HG03378 (cell line): ENCODE results near the gene PDE4DIP.
"Not testable (repeated sequence)": the region's sequence is repeated elsewhere in the genome, so short reads cannot be mapped to it uniquely, and the experiment has no call there.

Experiments used
- ATAC-seq: cut with Tn5 transposase; IDR thresholded peaks from one replicate; pipeline ENCODE4 v1.9.1; 2021; ENCODE audit warnings: mild to moderate bottlenecking, moderate library complexity; ENCODE audit not compliant: unreplicated experiment

The PDE4DIP gene

DNA sequence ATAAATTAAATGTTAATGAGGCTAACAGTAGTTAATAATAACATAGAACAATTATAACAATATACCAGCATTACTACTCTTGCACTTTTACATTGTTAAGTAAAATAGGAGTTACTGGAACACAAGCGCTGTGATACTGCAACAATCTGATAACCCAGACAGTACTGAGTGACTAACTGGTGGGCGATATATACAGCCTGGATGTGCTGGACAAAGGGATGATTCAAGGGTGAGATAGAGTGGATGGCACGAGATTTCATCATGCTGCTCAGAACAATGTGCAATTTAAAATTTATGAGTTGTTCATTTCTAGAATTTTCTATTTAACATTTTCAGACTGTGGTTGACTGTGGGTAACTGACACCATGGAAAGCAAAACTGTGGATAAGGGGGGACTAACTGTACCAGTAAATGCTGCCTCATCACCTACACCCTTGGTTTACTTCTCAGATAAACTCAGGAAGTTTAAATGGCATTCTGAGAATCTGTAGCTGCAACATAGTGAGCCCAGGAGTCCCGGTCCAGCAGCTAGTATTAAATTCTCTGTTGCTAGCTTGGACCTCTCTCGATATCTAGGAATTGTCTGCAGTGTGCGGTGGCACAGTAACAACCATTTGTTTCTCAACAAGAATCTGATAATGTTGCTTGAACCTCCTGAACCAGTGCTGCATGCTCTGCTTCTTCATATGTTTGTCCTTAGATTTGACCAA lies 24.9 kb downstream of the PDE4DIP start:
- ATAC-seq, result not testable (repeated sequence)

DNA sequence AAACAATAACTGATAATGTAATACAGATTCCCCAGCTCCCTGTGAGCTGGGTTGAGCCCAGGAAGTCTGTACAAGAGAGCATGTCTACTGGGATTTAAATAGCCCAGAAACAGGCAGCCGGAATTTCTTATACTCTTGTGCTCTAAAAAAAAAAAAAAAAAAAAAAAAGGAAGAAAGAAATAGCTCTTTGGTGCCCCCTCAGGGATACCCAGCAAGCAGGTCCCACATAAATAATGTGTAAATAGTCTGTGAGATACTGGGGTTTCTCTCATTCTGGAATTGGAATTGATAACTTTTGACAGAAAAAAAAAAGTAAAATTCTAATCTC lies 25.4 kb downstream of the PDE4DIP start:
- ATAC-seq, result not testable (repeated sequence)

DNA sequence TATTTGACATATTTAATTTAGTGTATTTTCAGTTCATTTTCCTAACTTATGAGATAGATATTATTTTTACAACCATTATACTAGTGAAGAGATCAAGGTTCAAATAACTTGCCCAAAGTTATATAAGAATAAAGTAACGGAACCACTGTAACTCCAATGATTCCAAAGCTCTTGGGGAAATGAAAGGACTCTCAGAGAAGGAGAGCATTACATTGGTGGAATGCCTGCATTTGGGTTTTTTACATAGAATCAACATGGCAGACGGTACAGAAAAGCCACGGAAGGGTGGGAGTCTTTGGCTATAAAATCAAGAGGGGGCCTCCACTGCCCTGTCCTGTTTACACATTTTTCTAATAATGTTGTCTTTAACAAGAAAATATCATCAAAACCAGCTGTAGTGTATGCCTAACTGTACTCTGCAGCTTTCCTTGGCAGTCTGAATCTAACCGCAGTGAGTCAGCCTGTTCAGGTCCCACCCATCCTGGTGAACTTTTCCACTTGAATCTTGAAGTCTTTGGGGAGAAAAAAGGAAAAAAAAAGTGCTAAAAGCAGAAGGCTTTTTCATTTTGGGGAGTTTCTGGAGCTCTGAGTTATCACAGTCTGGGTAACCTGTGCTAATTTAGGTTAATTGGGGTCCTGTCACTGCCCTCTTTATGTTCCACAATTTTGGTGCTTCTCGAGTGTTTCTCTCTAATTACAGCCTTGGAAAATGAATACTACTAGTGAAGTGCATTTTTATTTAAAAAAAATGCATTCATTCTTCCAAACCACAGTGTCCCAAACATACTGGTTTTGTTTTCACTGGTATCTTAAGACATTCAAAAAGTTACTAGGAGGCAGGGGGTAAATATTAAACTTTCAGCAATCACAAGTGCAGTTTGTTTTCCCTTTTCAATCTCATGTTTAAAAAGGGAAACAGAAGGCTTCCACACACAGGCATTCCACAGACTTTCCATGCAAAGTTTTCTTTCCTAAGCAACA lies 30.5 kb downstream of the PDE4DIP start:
- not testable (repeated sequence) for ATAC-seq

DNA sequence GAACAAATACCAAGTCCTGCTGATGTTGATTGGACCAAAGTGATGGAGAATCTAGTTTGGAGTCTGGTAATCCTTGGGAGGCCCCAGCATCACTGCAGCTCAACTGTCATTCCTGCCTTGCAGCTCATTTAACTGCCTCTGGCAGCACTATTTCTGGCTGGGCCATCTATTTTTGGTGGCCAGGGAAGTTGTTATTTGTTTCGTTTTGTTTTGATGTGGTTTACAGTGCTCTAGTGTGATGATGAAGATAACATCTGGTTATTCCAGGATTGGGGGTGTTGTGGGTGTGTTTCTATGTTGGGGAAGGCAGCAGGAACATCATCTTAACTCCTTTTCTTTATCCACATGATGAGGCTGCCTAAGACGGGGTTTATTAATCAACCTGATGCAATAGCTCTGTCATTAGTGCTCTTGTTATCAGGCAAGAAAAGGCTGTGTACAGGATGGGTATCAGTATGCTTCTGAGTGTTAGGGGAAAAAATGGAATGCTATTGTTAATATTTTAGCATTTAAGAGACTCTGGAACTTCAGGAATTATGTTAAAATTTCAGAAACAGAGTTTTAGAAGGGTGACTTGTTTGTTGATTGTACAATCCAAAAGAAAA lies 35.7 kb downstream of the PDE4DIP start:
- ATAC-seq, result not testable (repeated sequence)

DNA sequence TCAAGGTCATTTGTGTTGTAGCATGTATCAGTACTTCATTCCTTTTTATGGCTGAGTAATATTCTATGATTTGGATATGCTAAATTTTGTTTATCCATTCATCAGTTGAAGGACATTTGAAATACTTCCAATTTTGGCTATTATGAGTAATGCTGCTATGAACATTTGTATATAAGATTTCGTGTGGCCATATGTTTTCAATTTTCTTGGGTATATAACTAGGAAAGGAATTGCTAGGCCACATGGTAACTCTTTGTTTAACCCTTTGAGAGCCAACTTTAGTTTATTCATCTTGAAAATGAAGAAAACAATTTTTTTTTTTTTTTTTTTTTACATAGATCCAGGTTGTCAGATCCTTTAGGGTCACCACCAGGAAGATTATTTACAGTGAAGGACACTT lies 37.0 kb downstream of the PDE4DIP start:
- not testable (repeated sequence) for ATAC-seq

DNA sequence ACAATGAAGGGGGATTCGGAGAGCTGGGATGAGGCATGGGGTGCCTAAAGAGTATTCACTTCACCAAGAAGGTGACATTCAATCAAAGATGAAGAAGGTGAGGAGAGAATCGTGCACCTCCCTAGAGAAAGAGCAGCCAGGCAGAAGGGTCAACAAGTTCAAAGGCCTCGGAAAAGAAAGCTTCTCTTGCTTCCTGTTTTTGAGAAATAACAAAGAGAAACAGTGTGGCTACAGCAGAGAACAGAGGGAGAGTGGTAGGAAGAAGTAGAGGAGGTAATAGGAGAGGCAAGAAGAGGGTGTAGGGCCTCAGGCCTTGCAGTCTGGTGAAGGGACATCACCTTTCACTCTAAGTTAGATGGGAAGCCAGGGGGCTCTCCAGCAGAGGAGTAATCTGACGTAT lies 41.0 kb downstream of the PDE4DIP start:
- ATAC-seq, result not testable (repeated sequence)

DNA sequence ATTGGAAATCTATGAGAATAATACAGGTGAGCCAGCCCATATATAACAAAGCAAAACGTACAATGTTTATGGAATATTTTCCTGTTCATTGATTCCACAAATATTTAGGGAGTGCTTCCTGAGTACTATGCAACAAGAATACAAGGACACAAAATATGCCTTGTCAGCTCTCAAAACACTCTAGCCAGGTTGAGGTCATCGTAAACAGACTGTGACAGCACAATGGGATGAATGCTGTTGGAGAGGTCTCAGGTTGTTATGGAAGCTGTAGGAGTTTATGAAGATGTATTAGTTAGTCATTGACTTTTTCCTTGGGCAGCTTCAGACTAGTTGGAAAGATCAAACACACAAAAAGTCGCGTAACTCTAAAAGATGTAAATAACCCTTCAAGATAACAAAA lies 42.1 kb downstream of the PDE4DIP start:
- not testable (repeated sequence) for ATAC-seq

DNA sequence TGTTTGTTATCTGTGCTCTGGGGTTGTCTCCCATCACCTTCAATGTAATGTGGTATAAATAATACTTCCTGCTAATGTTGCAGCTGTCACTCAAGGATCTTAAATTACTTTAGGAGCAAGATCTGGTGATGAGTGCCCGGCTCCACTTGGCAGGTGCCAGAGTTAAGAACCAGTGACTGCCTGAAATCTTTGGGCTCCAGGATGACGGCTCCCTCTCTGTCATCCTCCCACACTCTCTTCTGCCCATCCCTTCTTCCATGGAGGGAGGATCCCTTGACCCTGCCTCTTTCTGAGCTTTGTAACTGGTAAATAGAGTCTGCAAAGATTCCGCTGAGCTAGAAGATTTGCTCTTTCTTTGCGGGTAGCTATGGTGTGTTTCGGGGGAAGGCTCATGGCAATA lies 44.4 kb downstream of the PDE4DIP start:
- not testable (repeated sequence) for ATAC-seq

DNA sequence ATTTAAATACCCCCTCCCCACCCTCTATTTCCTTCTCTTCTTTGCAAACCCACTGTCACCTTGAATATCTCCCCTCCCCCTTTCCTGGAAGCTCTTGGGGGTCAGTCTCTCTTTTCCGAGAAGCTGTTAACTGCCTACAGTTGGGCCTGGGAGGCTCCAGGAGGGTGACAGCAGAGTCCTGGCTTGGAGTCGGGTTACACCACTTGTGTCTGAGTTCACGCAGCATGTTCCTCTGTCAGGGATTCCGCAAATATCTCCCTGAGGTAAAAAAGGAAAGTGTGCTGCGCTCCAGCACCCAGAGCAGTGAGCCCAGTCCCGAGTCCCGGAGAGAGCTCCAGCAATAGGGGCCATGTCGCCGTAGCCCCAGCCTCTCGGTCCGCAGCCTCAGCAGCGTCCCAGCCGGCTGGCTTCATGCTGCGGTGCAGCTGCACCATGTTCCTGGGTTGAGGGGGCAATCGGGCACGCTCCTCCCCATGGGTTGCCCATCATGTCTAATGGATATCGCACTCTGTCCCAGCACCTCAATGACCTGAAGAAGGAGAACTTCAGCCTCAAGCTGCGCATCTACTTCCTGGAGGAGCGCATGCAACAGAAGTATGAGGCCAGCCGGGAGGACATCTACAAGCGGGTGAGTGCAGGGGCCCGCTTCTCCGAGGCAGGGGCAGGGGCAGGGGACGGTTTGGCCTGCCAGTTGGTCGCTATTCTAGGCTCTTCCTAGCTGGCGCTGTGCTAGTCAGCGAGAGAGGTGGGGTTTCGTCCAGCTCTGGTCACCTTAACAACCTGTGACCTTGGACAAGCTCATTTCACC lies 45.2 kb downstream of the PDE4DIP start:
- not testable (repeated sequence) for ATAC-seq

DNA sequence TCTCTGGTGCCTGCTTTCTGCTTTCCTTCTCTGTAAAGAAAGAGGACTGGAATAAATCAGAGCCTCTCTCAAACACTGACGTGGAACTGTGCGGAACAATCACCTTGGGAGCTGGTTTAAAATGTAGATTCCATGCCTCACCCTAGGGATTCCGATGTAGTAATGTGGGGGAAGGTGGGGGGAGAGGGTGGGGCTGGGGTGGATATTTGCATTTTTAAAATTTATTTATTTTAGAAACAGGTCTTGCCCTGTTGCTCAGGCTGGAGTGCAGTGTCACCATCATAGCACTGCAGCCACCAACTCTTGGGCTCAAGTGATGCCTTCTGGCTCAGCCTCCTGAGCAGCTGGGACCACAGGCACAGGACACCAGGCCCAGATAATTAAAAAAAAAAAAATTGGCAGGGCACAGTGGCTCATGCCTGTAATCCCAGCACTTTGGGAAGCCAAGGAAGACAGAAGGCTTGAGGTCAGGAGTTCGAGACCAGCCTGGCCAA lies 45.9 kb downstream of the PDE4DIP start:
- ATAC-seq, result not testable (repeated sequence)

DNA sequence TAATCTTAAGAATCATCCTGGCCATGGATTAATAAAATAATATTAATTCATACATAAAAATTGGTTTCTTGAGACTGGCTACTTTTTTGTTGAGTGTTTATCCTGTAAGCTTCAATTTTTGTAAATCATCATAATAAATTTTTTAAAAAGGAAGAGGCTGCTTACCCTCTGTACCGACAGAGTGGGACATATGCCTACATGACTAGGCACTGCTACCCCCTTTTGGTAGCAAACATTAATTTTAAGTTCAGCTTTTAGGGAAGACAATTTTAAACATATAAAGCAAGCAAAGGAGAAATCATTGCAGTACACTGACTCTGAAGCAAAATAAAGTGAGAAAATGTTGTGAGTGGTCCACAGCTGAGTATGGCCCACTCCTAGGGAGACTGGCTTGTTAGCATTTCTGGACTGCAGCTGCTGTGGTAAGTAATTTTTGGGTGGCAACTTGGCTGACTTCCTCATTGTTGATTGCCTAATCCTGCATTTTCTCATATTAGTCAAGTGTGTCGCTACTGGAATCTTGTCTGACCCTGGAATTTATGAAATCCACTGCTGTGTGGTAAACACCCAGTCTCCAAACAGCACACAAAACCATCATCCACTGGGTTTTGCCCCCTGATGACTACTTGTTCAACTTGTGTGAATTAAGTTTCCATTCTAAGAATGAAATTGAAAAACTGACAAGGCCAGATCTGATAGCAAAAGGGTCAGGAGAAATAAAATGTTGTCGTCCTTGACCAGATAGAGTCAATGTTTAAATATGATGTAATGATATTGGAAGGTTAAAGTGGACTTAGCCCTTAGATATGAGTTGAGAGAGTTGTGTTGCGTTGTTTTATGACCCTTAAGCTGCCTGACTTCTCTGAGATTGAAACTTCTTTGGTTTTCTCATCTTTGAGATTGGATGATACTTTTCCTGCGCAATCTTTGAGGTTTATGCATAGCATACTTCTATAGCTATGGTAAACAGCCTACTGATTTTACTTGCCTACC lies 50.4 kb downstream of the PDE4DIP start:
- not testable (repeated sequence) for ATAC-seq

DNA sequence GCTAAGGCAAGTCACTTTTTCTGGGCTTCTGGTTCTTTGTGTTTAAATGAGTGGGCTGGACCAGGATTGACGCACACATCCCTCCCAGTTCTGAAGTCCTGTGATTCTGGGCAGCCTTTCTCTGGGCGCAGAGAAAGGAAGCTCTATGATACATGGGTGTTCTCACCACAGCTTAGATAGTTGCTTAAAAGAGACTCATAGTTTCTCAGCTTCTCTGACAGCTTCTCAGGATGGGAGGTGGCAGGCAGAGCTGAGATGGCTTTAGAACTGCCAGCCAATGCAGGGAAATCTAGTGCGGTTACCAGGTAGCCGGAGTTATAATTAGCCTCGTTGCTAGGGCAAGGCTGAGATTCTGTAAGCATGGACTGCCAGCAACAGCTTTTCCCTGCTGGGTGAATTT lies 55.8 kb downstream of the PDE4DIP start:
- not testable (repeated sequence) for ATAC-seq

DNA sequence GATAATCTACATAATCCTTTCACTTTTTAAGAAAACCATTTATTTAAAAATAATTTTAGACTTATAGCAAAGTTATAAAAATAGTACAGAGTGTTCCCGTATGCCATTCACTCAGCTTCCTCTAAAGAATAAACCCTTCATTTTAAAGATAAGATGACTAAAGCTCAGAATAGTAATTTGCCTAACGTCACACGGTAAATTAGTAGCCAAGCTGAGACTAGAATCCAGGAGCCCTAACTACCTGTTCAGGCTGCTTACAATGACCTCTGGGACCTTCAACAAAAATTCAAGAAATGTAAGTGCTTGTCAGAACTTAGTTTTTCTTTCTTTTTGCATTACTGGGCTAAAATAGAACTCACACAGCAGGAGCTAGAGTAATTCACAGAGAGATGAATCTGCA lies 56.5 kb downstream of the PDE4DIP start:
- ATAC-seq, result not testable (repeated sequence)

DNA sequence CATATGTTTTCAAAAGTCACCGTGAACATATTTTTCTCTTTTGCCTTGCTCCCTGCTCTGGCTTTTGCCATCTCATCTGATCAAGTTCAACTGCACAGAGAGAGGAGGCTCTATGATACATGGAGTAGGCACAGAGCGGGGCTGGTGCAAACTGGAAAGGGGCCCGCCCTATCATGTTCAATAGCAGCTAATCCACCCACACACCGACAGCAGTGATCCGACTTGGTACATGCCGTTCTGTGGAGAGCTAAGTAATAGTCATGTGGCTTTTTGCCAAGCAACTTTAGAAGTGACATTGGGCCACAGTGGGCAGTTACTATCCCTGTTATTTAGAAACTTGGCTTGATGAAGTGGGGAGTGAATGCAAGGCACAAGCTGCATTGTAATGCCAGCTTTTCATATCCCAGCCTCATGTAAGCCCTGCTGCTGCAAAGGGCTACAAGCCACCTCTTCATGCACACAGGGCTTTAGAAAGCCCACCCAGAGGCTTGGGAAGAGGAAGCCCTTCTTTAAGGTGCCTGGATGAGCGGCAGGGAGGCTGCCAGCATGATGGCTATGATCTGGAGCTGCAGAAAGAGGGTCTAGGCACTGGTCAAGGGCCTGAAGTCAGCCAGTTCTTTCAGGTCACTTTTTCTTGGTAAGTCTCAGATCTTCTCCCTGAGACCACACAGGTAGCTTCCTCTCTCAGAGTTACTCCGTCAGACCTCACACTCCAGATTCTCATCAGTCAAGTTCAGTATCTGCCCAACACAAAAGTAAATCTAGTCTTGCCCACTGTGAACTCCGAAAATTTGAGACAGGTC lies 57.1 kb downstream of the PDE4DIP start:
- not testable (repeated sequence) for ATAC-seq

DNA sequence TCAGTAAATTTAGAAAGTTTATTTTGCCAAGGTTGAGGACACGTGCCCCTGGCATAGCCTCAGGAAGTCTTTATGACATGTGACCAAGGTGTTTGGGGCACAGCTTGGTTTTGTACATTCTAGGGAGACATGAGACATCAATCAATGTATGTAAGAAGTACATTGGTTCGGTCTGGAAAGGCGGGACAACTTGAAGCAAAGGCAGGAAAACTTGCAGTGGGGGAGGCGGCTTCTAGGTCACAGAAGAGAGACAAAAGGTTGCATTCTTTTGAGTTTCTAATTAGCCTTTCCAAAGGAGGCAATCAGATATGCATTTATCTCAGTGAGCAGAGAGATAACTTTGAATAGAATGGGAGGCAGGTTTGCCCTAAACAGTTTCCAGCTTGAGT lies 57.7 kb downstream of the PDE4DIP start:
- not testable (repeated sequence) for ATAC-seq

DNA sequence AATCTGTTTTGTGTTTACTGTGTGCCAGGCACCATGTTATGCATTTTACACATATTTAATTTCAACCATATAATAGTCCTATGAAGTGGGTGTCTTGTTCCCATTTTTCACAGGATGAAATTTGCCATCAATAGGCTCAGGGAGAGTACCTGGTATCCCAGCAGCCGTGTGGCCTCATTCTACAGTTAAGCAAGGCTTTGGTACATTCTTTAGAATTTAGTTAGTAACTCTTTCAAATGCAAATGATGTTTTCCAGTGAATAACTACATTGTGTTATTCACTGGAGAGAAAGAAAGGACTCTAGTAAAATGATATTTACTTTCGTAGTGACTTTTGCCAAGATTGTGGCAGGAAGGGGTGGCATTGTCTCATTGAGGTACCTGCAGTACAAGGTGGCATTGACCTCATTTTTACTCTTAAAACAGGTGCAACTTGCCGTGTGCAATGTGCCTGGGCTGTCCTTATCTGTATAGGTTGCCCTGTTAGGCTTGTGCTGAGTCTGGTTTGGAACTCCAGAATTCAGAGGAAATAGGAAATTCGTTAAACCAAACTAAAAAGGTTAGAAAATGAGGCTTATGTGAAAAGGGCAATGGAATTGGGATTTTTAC lies 65.1 kb downstream of the PDE4DIP start:
- ATAC-seq, result not testable (repeated sequence)

DNA sequence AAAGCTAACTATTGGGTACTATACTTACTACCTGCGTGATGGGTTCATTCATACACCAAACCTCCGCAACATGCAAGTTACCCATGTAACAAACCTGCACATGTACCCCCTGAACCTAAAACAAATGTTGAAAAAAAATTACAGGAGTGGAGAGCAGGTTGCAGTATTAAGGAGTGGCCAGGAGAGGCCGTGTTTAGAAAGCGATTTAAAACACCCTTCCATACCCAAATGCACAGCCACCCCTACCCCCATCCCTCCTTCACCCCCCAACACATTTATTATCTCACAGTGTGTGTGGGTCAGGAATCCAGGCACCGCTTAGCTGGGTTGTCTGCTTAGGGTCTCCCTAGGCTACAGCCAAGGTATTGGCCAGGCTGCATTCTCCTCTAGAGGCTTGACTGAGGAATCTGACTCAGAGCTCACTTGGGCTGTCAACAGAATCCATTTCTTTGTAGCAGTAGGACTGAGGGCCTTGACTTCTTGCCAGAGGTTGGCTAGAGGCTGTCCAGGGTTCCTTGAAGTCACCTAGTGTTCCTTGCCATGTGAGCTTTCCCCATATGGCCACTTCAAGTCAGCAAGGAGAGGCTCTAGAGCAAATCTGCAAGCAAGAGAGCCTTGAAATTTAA lies 67.2 kb downstream of the PDE4DIP start:
- not testable (repeated sequence) for ATAC-seq

DNA sequence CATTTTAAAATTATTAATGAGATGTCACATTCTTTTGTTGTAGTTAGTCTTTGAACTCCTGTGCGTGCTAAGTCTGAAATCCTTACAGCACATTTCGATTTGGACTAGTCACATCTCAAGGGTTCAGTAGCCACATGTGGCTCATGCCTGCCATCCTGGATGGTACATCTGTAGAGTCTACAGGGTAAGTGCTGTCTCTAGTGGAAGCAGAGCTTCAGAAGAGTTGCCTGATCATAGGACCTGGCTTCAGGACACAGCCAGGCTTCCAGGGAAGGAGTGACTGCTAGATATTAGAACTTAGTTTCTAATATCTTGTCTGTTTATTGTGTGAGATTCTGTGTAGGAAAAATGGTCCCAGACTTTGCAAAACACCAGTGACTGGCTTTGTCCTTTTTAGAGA lies 72.0 kb downstream of the PDE4DIP start:
- not testable (repeated sequence) for ATAC-seq
